GM19467 (cell line): Measurements from ENCODE around the gene IRF7.

Experiments
- ATAC-seq: cut with Tn5 transposase; IDR thresholded peaks from one replicate; pipeline ENCODE4 v1.9.1; 2021; ENCODE audit warnings: mild to moderate bottlenecking, moderate library complexity; ENCODE audit not compliant: unreplicated experiment

IRF7 gene

GRCh38 chr11:621838-622237, 6.1 kb upstream of the IRF7 start:
- ATAC-seq = no peak

GRCh38 chr11:620935-621814, 5.4 kb upstream of the IRF7 start:
- ATAC-seq = no peak

GRCh38 chr11:620201-620600, 4.5 kb upstream of the IRF7 start:
- ATAC-seq = no peak

- no peak for ATAC-seq
Observed at GRCh38 chr11:619628-620050, 3.9 kb upstream of the IRF7 start.

- no peak for ATAC-seq
Observed at GRCh38 chr11:618856-619627, 3.3 kb upstream of the IRF7 start.

GRCh38 chr11:617912-618682, 2.3 kb upstream of the IRF7 start:
- no peak for ATAC-seq

- no peak for ATAC-seq
Observed at GRCh38 chr11:617199-617911, 1.6 kb upstream of the IRF7 start.

- ATAC-seq = no peak
Observed at GRCh38 chr11:616320-617198, 809 bp upstream of the IRF7 start.

GRCh38 chr11:614623-615503, 887 bp downstream of the IRF7 start:
- no peak for ATAC-seq

GRCh38 chr11:614021-614622, 1.6 kb downstream of the IRF7 start:
- ATAC-seq = no peak

GRCh38 chr11:613369-613968, 2.3 kb downstream of the IRF7 start:
- no peak for ATAC-seq

GRCh38 chr11:612961-613300, 2.8 kb downstream of the IRF7 start:
- no peak for ATAC-seq

GRCh38 chr11:612201-612960, 3.4 kb downstream of the IRF7 start:
- ATAC-seq = no peak

GRCh38 chr11:611001-611996, 4.5 kb downstream of the IRF7 start:
- no peak for ATAC-seq

- ATAC-seq = no peak
Observed at GRCh38 chr11:610146-610801, 5.5 kb downstream of the IRF7 start.
